H1 (cell line): Measurements from ENCODE around the gene PSMD5. TPM values are rescaled to one million over a fixed set of nuclear protein-coding genes. Genes with fewer than 3 reads are reported as not detected.

ENCODE experiments used
- CTCF ChIA-PET: fragments of 300-600 bp; sonication (Branson Sonifier 250); formaldehyde crosslinking; loops from one replicate; lab custom pipeline; 2021; ENCODE audit not compliant: partially characterized antibody; lab: Charles Lee
- POLR2A ChIA-PET: fragments of 300-600 bp; sonication (Branson Sonifier 250); formaldehyde crosslinking; loops from one replicate; lab custom pipeline; 2021; ENCODE audit warnings: inconsistent platforms; ENCODE audit not compliant: partially characterized antibody; lab: Charles Lee
- DNase-seq, 2 experiments: peaks; one replicate each; pipeline versions ENCODE4 v3.0.0 to v3.0.0-alpha.2; 2010 to 2022; ENCODE audit warnings: low spot score in 2 of 2, low read depth in 1 of 2, mixed read lengths in 1 of 2
- FAIRE-seq: peaks from 2 replicates; lab custom pipeline; 2011; peaks lifted over from hg19 to GRCh38; lab: Jason Lieb, UNC
- H2AFZ ChIP-seq: 2 replicates; pipeline ENCODE4 v1.8.1; 2012; ENCODE audit warnings: low read length, inconsistent platforms
- H2AK5ac ChIP-seq: 2 replicates; pipeline ENCODE4 v1.6.1; 2013; ENCODE audit warnings: low read depth, low read length
- H2BK120ac ChIP-seq: replicated peaks from 2 replicates; pipeline ENCODE3; 2013; ENCODE audit warnings: low read depth, low read length, inconsistent platforms
- H2BK12ac ChIP-seq: 2 replicates; pipeline ENCODE4 v1.6.1; 2013; ENCODE audit warnings: low read depth, low read length
- H2BK15ac ChIP-seq: 2 replicates; pipeline ENCODE4 v1.6.1; 2013; ENCODE audit warnings: low read length
- H2BK20ac ChIP-seq: 2 replicates; pipeline ENCODE4 v1.6.1; 2013; ENCODE audit warnings: low read length
- H2BK5ac ChIP-seq: 2 replicates; pipeline ENCODE4 v1.6.1; 2013; ENCODE audit warnings: low read depth, low read length
- H3K14ac ChIP-seq: 2 replicates; pipeline ENCODE4 v1.6.1; 2013; ENCODE audit warnings: inconsistent platforms; ENCODE audit not compliant: insufficient read length
- H3K18ac ChIP-seq: 2 replicates; pipeline ENCODE4 v1.6.1; 2013; ENCODE audit warnings: low read length; ENCODE audit errors: extremely low read depth
- H3K23ac ChIP-seq: 2 replicates; pipeline ENCODE4 v1.6.1; 2013; ENCODE audit warnings: inconsistent platforms; ENCODE audit not compliant: insufficient read length
- H3K23me2 ChIP-seq: 2 replicates; pipeline ENCODE4 v1.6.1; 2013; ENCODE audit warnings: low read depth, low read length
- H3K27ac ChIP-seq: 2 replicates; pipeline ENCODE4 v1.6.1; 2011; ENCODE audit warnings: low read depth, low read length, inconsistent platforms
- H3K27me3 ChIP-seq, 4 experiments: replicated peaks in 1 of 4; 1 replicate in 1 of 4; 2 replicates in 3 of 4; pipeline versions ENCODE4 v1.6.1 to v1.8.1; 2011 to 2013; ENCODE audit warnings: low read length in 3 of 4, mild to moderate bottlenecking in 3 of 4, inconsistent platforms in 2 of 4, mixed read lengths in 2 of 4, moderate library complexity in 1 of 4; ENCODE audit not compliant: control insufficient read depth in 3 of 4, insufficient read depth in 3 of 4; ENCODE audit errors: extremely low read depth in 1 of 4
- H3K36me3 ChIP-seq, 4 experiments: 2 replicates each; pipeline versions ENCODE4 v1.6.1 to v1.8.1; 2011 to 2013; ENCODE audit warnings: mild to moderate bottlenecking in 4 of 4, low read length in 3 of 4, moderate library complexity in 2 of 4, control low read depth in 1 of 4, inconsistent platforms in 1 of 4; ENCODE audit not compliant: insufficient read depth in 4 of 4, control insufficient read depth in 2 of 4
- H3K4ac ChIP-seq: replicated peaks from 2 replicates; pipeline ENCODE3; 2013; ENCODE audit warnings: low read length, low read depth, mixed read lengths, inconsistent platforms; ENCODE audit not compliant: insufficient read length
- H3K4me1 ChIP-seq, 4 experiments: replicated peaks in 1 of 4; 1 replicate in 1 of 4; 2 replicates in 3 of 4; pipeline versions ENCODE4 v1.6.1 to v1.8.1; 2011 to 2013; ENCODE audit warnings: low read length in 3 of 4, inconsistent platforms in 2 of 4, mixed read lengths in 1 of 4; ENCODE audit not compliant: insufficient read depth in 4 of 4, control insufficient read depth in 3 of 4
- H3K4me2 ChIP-seq, 2 experiments: 2 replicates each; pipeline versions ENCODE4 v1.6.1 to v1.8.1; 2011 to 2013; ENCODE audit warnings: low read depth in 2 of 2, low read length in 2 of 2, control low read depth in 1 of 2, inconsistent platforms in 1 of 2, mild to moderate bottlenecking in 1 of 2; ENCODE audit not compliant: insufficient read depth in 1 of 2
- H3K4me3 ChIP-seq, 4 experiments: fragments of 200-600, 300-600 bp in 1 of 4; sonication (generic), shearing (Covaris generic), sonication (Bioruptor Twin) in 1 of 4; 2 replicates each; pipeline versions ENCODE4 v1.5.1 to v1.8.1; 2011 to 2016; ENCODE audit warnings: low read length in 4 of 4, low read depth in 3 of 4, control low read depth in 2 of 4, inconsistent platforms in 2 of 4, mild to moderate bottlenecking in 2 of 4, mixed read lengths in 1 of 4, moderate library complexity in 1 of 4; ENCODE audit not compliant: insufficient read depth in 2 of 4; ENCODE audit errors: extremely low read depth in 1 of 4
- H3K56ac ChIP-seq: replicated peaks from 2 replicates; pipeline ENCODE3; 2013; ENCODE audit warnings: low read depth, mild to moderate bottlenecking, mixed read lengths, low read length, inconsistent platforms; ENCODE audit not compliant: insufficient read length
- H3K79me1 ChIP-seq: 2 replicates; pipeline ENCODE4 v1.6.1; 2013; ENCODE audit warnings: low read depth, low read length, control low read depth
- H3K79me2 ChIP-seq, 2 experiments: 2 replicates each; pipeline versions ENCODE4 v1.6.1 to v1.8.1; 2012 to 2013; ENCODE audit warnings: low read length in 2 of 2, mild to moderate bottlenecking in 2 of 2, inconsistent platforms in 1 of 2; ENCODE audit not compliant: insufficient read depth in 2 of 2, control insufficient read depth in 1 of 2
- H3K9ac ChIP-seq, 4 experiments: replicated peaks in 1 of 4; 1 replicate in 1 of 4; 2 replicates in 3 of 4; pipeline versions ENCODE4 v1.6.1 to v1.8.1; 2011 to 2013; ENCODE audit warnings: low read depth in 3 of 4, low read length in 3 of 4, control low read depth in 2 of 4, mild to moderate bottlenecking in 2 of 4, moderate library complexity in 2 of 4, inconsistent platforms in 1 of 4; ENCODE audit errors: extremely low read depth in 1 of 4
- H3K9me3 ChIP-seq, 2 experiments: 2 replicates each; pipeline versions ENCODE4 v1.6.1 to v1.8.1; 2012 to 2013; ENCODE audit warnings: mild to moderate bottlenecking in 2 of 2, moderate library complexity in 2 of 2, control low read depth in 1 of 2, inconsistent platforms in 1 of 2, low read depth in 1 of 2, low read length in 1 of 2, mixed read lengths in 1 of 2; ENCODE audit not compliant: insufficient read depth in 2 of 2
- H4K20me1 ChIP-seq, 2 experiments: replicated peaks in 1 of 2; 2 replicates each; pipeline versions ENCODE3 to v1.8.1; 2011 to 2013; ENCODE audit warnings: inconsistent platforms in 2 of 2, low read length in 2 of 2, mild to moderate bottlenecking in 1 of 2; ENCODE audit not compliant: insufficient read depth in 2 of 2, control insufficient read depth in 1 of 2
- H4K5ac ChIP-seq: 2 replicates; pipeline ENCODE4 v1.6.1; 2013; ENCODE audit warnings: low read length, low read depth, mixed read lengths, inconsistent platforms; ENCODE audit not compliant: insufficient read length
- H4K8ac ChIP-seq: 2 replicates; pipeline ENCODE4 v1.8.0; 2013; ENCODE audit warnings: mild to moderate bottlenecking, moderate library complexity, low read length, inconsistent platforms; ENCODE audit not compliant: insufficient read depth; ENCODE audit errors: extremely low read depth
- H4K91ac ChIP-seq: replicated peaks from 2 replicates; pipeline ENCODE3; 2013; ENCODE audit warnings: low read length, mixed read lengths, inconsistent platforms; ENCODE audit not compliant: insufficient read length
- KDM1A ChIP-seq: fragments of 200-600, 300-600 bp; sonication (generic); IDR thresholded peaks from 2 replicates; pipeline ENCODE4 v1.7.1; 2016; ENCODE audit warnings: mild to moderate bottlenecking, low read length, borderline replicate concordance
- RXRA ChIP-seq: IDR thresholded peaks from 2 replicates; pipeline ENCODE4 v1.6.1; 2011; ENCODE audit warnings: low read depth, mild to moderate bottlenecking, low read length, moderate library complexity; ENCODE audit not compliant: insufficient read depth
- SRF ChIP-seq: IDR thresholded peaks from 2 replicates; pipeline ENCODE4 v1.6.1; 2011; ENCODE audit warnings: mild to moderate bottlenecking, low read depth, low read length, moderate library complexity
- polyA plus RNA-seq, 7 experiments: library from polyadenylated mRNA; depleted of rRNA in 3 of 7; stranded (reverse) in 5 of 7; unstranded in 2 of 7; fragments of >200 nt in 5 of 7; fragments of 200-250 nt in 2 of 7; gene quantifications; 1 replicate in 5 of 7; 2 replicates in 1 of 7; 4 replicates in 1 of 7; pipeline versions ENCODE4 v1.2.1 to v1.2.3, GENCODE V29; 2011 to 2013; ENCODE audit warnings: missing spikeins in 2 of 7, mixed read lengths in 2 of 7
- total RNA-seq: library from RNA; stranded (reverse); fragmentation: NEBNext Ultra II Directional; extraction: Animal tissue kit (Norgen Biotek cat#: 25700); gene quantifications from 2 replicates; pipeline ENCODE4 v1.2.1, GENCODE V29; 2021

The PSMD5 gene
- total and polyA plus RNA-seq, 2 of the 8 experiments (the other 6 are each of a cell fraction or from before 2014, with no cell fraction given): 19.2 to 30.5 TPM

GRCh38 chr9:120808931-120809330, 33.8 kb downstream of the PSMD5 start:
- Histone ChIP-seq H2BK120ac (no peak overlapping the region), H3K4me2 (no peak overlapping the region), H3K36me3 (no peaks in the 10 kb centered on the region), H3K27ac (no peak overlapping the region), H3K9me3 (peaks cover 8 to 9% of the 10 kb centered on the region in 2 experiments; a peak in 1 of 4 replicates), H3K4me1 (no peaks in the 10 kb centered on the region), H3K56ac (no peak overlapping the region), H4K8ac (no peak overlapping the region)
- no peak for DNase-seq
- TF ChIP-seq SRF: no peak
- TF ChIP-seq KDM1A: no peak
- TF ChIP-seq RXRA: no peak
- TF ChIP-seq, all 59 proteins: peak for 0
- POLR2A ChIA-PET: no interaction called here
- H2AK5ac ChIP-seq: no peak overlapping the region
- H3K23ac ChIP-seq: no peak overlapping the region
- no peak overlapping the region for H2BK15ac ChIP-seq
- H3K27me3 ChIP-seq: no peaks in the 10 kb centered on the region
- no peak overlapping the region for H4K91ac ChIP-seq
- H2BK5ac ChIP-seq: no peak overlapping the region
- H4K5ac ChIP-seq: no peak overlapping the region
- H3K79me1 ChIP-seq: no peaks in the 10 kb centered on the region
- no peaks in the 10 kb centered on the region for H3K23me2 ChIP-seq
- CTCF ChIA-PET: no interaction called here
- no peak overlapping the region for H3K4ac ChIP-seq
- H3K18ac ChIP-seq: no peak overlapping the region
- H4K20me1 ChIP-seq: no peaks in the 10 kb centered on the region
- no peak overlapping the region for H3K9ac ChIP-seq
- H2BK20ac ChIP-seq: no peak overlapping the region
- no peak overlapping the region for H2AFZ ChIP-seq
- H3K79me2 ChIP-seq: no peaks in the 10 kb centered on the region
- FAIRE-seq: no peak
- H3K4me3 ChIP-seq: no peak overlapping the region
- H2BK12ac ChIP-seq: no peak overlapping the region
- no peak overlapping the region for H3K14ac ChIP-seq
